ENCODE results near the gene SIRT2. TPM values are rescaled to one million over a fixed set of nuclear protein-coding genes. Genes with fewer than 3 reads are reported as not detected.

The SIRT2 gene
- total RNA-seq, 1 donor from 2014 or later: 10.9 TPM

- peaks cover 77% of the 10 kb centered on the region for H4K20me1 ChIP-seq (ENCODE audit: low read depth)
- TF ChIP-seq EZH2 (IDR thresholded peaks at IDR 0.05): no peak
- TF ChIP-seq, protein P1, sequence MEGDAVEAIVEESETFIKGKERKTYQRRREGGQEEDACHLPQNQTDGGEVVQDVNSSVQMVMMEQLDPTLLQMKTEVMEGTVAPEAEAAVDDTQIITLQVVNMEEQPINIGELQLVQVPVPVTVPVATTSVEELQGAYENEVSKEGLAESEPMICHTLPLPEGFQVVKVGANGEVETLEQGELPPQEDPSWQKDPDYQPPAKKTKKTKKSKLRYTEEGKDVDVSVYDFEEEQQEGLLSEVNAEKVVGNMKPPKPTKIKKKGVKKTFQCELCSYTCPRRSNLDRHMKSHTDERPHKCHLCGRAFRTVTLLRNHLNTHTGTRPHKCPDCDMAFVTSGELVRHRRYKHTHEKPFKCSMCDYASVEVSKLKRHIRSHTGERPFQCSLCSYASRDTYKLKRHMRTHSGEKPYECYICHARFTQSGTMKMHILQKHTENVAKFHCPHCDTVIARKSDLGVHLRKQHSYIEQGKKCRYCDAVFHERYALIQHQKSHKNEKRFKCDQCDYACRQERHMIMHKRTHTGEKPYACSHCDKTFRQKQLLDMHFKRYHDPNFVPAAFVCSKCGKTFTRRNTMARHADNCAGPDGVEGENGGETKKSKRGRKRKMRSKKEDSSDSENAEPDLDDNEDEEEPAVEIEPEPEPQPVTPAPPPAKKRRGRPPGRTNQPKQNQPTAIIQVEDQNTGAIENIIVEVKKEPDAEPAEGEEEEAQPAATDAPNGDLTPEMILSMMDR (IDR thresholded peaks at IDR 0.05): no peak
- TF ChIP-seq EZH2phosphoT487 (IDR thresholded peaks at IDR 0.05): no peak
Measured at GRCh38 chr19:38840583-38840968, 58.8 kb downstream of the SIRT2 start.

GRCh38 chr19:38839816-38840582 is 59.4 kb downstream of the SIRT2 start:
- Histone ChIP-seq H4K20me1 (ENCODE audit: low read depth) (peaks cover 71% of the 10 kb centered on the region), H3K27ac (peak overlapping the region; percentile 29), H3F3A (ENCODE audit: low read depth) (peaks cover 96% of the 10 kb centered on the region), H3K4me3 (no peak overlapping the region), H3K4me1 (no peaks in the 10 kb centered on the region), H3K9me3 (ENCODE audit: low read depth) (no peaks in the 10 kb centered on the region), H2AFZ (replicated peaks) (no peak overlapping the region), H3K36me3 (peaks cover 9% of the 10 kb centered on the region), H3K27me3 (no peaks in the 10 kb centered on the region), H3K4me2 (no peak overlapping the region), H3K9ac (no peak overlapping the region), H3K79me2 (ENCODE audit: low read depth) (peaks cover 45% of the 10 kb centered on the region)
- H3K4me1 Mint-ChIP-seq: peaks cover 4% of the 10 kb centered on the region
- TF ChIP-seq, protein P1 (IDR thresholded peaks at IDR 0.05): no peak
- TF ChIP-seq EZH2phosphoT487 (IDR thresholded peaks at IDR 0.05) (no peak), EZH2 (IDR thresholded peaks at IDR 0.05) (no peak)
- H3K9me3 Mint-ChIP-seq: no peaks in the 10 kb centered on the region
- H3K4me3 Mint-ChIP-seq: no peak overlapping the region
- no peak overlapping the region for H3K27ac Mint-ChIP-seq
- H3K36me3 Mint-ChIP-seq: peaks cover 58% of the 10 kb centered on the region
- no peak for DNase-seq (ENCODE audit: low spot score)
- peaks cover 2% of the 10 kb centered on the region for H3K27me3 Mint-ChIP-seq (ENCODE audit: insufficient read depth, low read depth)

More at GRCh38 chr19:38840583-38840968, 58.8 kb downstream of the SIRT2 start:
- Histone ChIP-seq H3F3A (ENCODE audit: low read depth) (peaks cover 97% of the 10 kb centered on the region), H3K4me1 (no peaks in the 10 kb centered on the region), H3K4me2 (no peak overlapping the region), H3K79me2 (ENCODE audit: low read depth) (peaks cover 51% of the 10 kb centered on the region), H3K27ac (peak overlapping the region; percentile 29), H3K9ac (no peak overlapping the region), H2AFZ (replicated peaks) (no peak overlapping the region), H3K9me3 (ENCODE audit: low read depth) (no peaks in the 10 kb centered on the region), H3K36me3 (peaks cover 13% of the 10 kb centered on the region), H3K4me3 (no peak overlapping the region), H3K27me3 (no peaks in the 10 kb centered on the region)
- Mint-ChIP-seq H3K27me3 (ENCODE audit: insufficient read depth, low read depth) (peaks cover 2% of the 10 kb centered on the region), H3K36me3 (peaks cover 61% of the 10 kb centered on the region), H3K27ac (no peak overlapping the region), H3K4me3 (no peak overlapping the region), H3K4me1 (peaks cover 4% of the 10 kb centered on the region), H3K9me3 (no peaks in the 10 kb centered on the region)
- DNase-seq (ENCODE audit: low spot score): no peak

GRCh38 chr19:38838986-38839761 is 60.2 kb downstream of the SIRT2 start:
- Mint-ChIP-seq H3K27me3 (ENCODE audit: insufficient read depth, low read depth) (peaks cover 2% of the 10 kb centered on the region), H3K9me3 (no peaks in the 10 kb centered on the region), H3K36me3 (peaks cover 56% of the 10 kb centered on the region), H3K4me1 (peaks cover under 1% of the 10 kb centered on the region), H3K4me3 (no peak overlapping the region), H3K27ac (no peak overlapping the region)
- H3K4me3 ChIP-seq: no peak overlapping the region
- peaks cover 96% of the 10 kb centered on the region for H3F3A ChIP-seq (ENCODE audit: low read depth)
- no peaks in the 10 kb centered on the region for H3K27me3 ChIP-seq
- peak overlapping the region; percentile 33 for H3K27ac ChIP-seq
- H2AFZ ChIP-seq (replicated peaks): no peak overlapping the region
- H3K4me2 ChIP-seq: no peak overlapping the region
- H3K9me3 ChIP-seq (ENCODE audit: low read depth): no peaks in the 10 kb centered on the region
- no peak overlapping the region for H3K9ac ChIP-seq
- no peak for TF ChIP-seq EZH2 (IDR thresholded peaks at IDR 0.05)
- TF ChIP-seq, protein P1 (IDR thresholded peaks at IDR 0.05): no peak
- no peak for TF ChIP-seq EZH2phosphoT487 (IDR thresholded peaks at IDR 0.05)
- H3K4me1 ChIP-seq: no peaks in the 10 kb centered on the region
- peaks cover 63% of the 10 kb centered on the region for H4K20me1 ChIP-seq (ENCODE audit: low read depth)
- peaks cover 37% of the 10 kb centered on the region for H3K79me2 ChIP-seq (ENCODE audit: low read depth)
- DNase-seq (ENCODE audit: low spot score): no peak
- H3K36me3 ChIP-seq: peaks cover 9% of the 10 kb centered on the region

Measured in neural progenitor cell (in vitro differentiated cells).